HS-27A (cell line): ENCODE results near the gene TMED8.
A peak's percentile ranks its signal among the peaks of the same experiment; 100 is the strongest.
"Not testable (repeated sequence)": the region's sequence is repeated elsewhere in the genome, so short reads cannot be mapped to it uniquely, and the experiment has no call there.

Source experiments
- DNase-seq: peaks from one replicate; pipeline ENCODE4 v3.0.0-alpha.2; 2012; ENCODE audit warnings: low read depth, missing footprints

The TMED8 gene

GRCh38 chr14:77376771-77377501 is at the start of gene TMED8, which contains the start of gene SAMD15:
Gene TMED8, minus strand, starts transcription at chr14:77377094. Its CDS starts 41 bp downstream, at chr14:77377053.
Gene SAMD15, plus strand, starts transcription at chr14:77377379. Its CDS starts 40 bp downstream, at chr14:77377419.
- peak; percentile 66 for DNase-seq

- DNase-seq, result no peak
These were observed 49.5 kb upstream of the TMED8 start for GRCh38 chr14:77426396-77426795.

GRCh38 chr14:77424862-77425261 is 48.0 kb upstream of the TMED8 start:
- DNase-seq, result no peak

- no peak for DNase-seq
These were observed 46.5 kb upstream of the TMED8 start, which contains the start of gene NOXRED1 for GRCh38 chr14:77423423-77423822. Gene NOXRED1, minus strand, starts transcription at chr14:77423523. Its CDS starts 634 bp downstream, at chr14:77422889.

- no peak for DNase-seq
These were observed 44.3 kb upstream of the TMED8 start for GRCh38 chr14:77421201-77421600.

- DNase-seq, result no peak
These were observed 39.9 kb upstream of the TMED8 start for GRCh38 chr14:77416836-77417235.

DNA sequence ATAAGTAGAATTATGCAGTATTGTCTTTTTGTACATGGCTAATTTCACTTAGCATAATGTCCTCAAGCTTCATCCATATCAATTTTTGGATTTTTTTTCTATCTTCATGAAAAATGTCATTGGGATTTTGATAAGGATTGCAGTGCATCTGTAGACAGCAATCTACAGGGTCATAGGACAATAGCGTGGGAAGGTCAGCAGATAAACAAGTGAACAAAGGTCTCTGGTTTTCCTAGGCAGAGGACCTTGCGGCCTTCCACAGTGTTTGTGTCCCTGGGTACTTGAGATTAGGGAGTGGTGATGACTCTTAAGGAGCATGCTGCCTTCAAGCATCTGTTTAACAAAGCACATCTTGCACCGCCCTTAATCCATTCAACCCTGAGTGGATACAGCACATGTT is 39.2 kb upstream of the TMED8 start:
- DNase-seq, result not testable (repeated sequence)

DNA sequence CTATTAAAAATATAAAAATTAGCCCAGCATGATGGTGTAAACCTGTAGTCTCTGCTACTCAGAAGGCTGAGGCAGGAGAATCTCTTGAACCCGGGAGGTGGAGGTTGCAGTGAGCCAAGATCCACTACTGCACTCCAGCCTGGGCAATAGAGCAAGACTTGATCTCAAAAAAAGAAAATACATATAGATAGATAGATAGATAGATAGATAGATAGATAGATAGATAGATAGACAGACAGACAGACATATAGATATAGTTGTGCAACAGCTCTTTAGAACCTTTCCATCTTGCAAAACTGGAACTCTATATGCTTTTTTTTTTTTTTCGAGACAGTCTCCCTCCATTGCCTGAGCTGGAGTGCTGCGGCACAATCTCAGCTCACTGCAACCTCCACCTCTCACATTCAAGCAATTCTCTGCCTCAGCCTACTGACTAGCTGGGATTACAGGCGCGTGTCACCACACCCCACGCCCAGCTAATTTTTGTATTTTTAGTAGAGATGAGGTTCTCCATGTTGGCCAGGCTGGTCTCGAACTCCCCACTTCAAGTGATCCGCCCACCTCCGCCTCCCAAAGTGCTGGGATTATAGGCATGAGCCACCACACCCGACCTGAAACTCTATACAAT is 38.6 kb upstream of the TMED8 start:
- DNase-seq, result not testable (repeated sequence)

GRCh38 chr14:77409131-77409533 is 32.2 kb upstream of the TMED8 start:
- DNase-seq, result no peak

GRCh38 chr14:77407158-77407557 is 30.3 kb upstream of the TMED8 start:
- no peak for DNase-seq

DNA sequence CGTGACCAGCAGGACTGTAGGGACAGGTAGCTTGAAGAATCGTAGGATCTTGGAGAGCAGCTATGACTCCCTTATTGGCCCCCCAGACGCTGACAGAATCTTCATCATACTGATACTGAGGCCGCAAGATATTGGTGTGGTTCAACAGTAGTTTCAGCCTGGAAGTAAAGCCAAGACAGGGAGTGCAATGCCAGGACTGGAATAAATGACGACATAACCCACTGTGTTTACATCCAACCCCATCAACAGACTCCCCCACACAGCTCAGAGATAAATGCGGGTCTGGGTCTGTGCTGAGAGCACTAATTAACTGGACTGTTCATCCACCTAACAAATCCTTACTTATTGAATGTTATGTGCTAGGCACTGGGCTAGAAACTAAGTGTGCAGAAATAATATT is 29.8 kb upstream of the TMED8 start:
- DNase-seq, result no peak

DNA sequence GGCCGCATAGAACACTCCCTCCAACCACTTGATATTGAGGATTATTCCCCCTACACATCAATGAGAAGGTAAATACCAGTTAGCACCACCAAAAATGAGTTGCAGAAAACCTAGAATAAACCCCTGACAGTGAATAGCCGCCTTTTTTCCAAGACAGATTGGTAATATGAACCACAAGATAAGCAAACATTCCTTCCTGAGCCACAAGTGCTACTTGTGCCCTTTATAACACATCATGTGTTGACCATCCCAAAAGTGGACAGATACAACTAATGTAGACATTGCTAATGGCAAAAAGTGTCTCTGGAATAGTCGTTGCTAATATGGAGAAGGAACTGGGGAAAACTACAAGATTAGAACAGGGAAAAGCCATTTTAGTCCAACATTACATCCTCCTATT is 29.2 kb upstream of the TMED8 start:
- no peak for DNase-seq

DNA sequence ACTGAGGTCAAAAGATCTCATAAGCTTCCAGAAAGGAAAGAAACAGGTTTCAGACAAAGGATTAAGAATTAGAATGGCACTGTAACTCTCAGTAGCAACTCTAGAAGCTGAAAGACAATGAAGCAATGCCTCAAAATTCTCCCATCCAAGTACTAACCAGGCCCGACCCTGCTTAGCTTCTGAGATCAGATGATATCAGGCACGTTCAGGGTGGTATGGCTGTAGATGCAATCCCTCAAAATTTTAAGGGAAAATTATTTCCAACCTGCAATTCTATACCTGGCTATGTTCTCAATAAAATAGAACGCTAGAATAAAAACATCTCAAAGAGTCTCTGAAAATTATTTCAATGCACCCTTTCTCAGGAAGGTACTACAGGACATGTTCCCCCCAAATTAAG is 26.9 kb upstream of the TMED8 start:
- DNase-seq, result no peak

DNA sequence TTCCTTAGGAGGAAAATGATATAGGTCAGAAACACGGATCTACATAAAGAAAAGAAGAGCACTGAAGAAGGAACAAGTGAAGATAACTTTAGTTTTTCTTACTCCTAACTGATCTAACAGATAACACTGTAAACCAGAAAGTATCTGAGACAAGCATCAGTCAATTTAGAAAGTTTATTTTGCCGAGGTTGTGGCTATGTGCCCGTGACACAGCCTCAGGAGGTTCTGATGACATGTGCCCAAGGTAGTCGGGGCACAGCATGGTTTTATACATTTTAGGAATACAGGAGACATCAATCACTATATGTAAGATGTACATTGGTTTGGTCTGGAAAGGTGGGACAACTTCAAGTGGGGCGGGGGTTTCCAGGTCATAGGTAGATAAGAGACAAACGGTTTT is 23.3 kb upstream of the TMED8 start:
- no peak for DNase-seq

DNA sequence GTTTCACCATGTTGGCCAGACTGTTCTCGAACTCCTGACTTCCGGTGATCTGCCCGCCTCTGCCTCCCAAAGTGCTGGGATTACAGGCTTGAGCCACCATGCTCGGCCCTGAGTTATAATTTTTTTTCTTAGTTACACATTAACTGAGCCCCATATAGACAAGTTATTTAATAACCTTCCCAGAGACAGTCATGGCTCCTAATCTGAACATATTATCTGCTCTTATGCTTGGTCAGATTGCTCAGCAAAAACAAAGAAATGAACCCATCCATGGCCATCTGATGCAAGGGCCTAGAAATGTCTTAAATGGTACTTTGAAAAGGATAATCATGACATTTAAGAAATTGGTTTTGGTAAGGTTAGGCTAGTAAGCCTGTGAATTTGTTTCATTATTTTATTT is 13.3 kb upstream of the TMED8 start:
- DNase-seq, result no peak

DNA sequence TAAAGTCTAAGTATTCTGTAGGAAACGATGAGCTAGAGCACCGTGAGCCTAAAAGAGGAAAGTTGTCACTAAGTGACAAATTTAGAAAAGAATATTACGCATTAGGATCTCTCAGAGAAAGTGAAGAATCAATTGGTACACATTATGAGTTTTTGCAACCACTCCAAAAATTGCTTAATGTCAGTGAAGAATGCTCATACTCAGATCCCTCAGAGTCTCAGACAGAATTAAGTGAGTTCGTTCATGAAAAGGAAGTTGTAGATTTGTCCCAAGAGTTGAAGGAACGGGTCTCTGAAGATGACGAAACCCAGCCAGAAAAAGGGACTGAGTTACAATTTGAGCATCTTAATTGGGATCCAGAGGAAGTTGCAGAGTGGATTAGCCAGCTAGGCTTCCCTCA is 1.8 kb upstream of the TMED8 start:
- no peak for DNase-seq

- DNase-seq, result no peak
These were observed 579 bp upstream of the TMED8 start for GRCh38 chr14:77377502-77377844.

DNA sequence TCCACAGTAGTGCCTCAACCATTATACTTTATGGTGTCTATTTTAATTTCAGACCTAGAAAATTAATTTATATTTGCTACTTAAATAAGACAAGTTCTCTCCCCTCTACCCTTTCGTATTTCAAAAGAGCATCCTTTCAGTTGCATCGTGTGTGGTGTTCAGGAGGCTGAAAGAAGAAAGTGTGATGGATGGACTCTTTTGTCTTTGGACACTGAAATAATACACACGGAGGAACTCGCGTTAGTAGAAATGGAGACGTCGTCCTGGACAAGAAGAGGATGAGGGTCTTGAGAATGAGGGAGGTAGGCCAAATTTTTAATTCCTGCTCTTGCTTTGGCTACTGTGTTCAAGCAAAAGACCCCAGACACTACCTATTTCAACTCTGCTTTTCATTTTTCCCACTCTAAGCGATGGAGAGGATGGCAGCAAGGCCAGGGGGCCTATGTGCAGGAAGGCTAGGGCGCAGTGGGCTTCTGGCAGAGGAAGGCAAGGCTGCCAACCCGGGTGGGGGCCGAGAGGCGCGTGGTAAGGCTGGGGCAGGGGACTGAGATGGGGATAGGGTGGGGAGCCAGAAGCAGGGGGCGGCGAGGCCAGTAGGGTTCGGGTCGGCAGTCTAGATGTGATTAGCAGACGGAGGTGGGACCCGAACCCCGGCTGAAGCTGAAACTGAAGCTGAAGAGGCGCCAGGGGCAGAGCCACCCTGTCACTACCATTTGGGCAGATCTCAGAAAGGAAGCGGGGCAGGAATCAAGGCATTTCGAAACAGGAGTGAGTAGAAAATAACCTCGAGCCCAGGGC is 722 bp downstream of the TMED8 start:
- no peak for DNase-seq

DNA sequence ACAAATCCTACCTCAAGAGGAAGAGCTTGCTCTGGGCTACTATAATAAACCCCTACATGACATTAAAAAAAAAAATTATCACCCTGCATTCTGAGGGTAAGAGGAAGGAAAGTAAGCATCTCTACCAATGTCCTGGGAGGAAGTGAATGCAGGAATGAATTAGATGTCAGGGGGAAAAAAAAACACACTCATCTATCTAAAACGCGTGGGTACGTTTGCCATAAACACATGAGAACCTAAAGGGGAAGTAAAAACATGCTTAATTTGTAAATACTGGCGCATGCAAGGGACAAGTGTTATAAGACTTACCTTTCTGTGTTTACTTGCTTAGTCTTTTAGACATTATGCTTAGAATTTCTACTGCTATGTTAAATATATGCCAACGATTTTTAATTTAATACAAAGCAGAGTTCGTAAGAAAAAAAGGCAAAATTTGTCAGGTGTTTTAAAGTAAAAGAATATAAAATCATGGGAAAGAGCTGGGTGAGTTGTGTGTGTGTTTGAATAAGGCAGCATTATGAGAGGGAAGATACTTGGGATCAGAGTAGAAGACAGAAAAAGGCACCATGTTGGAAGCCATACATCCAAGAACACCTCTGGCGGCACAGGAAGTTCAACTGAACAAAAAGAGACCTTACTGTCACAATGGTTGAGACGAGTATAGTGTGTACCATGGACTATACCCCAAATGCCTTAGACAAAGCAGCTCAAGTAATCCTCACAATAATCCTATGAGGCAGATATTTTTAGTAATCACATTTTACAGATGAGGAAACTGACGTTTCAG is 1.5 kb downstream of the TMED8 start:
- DNase-seq, result no peak

DNA sequence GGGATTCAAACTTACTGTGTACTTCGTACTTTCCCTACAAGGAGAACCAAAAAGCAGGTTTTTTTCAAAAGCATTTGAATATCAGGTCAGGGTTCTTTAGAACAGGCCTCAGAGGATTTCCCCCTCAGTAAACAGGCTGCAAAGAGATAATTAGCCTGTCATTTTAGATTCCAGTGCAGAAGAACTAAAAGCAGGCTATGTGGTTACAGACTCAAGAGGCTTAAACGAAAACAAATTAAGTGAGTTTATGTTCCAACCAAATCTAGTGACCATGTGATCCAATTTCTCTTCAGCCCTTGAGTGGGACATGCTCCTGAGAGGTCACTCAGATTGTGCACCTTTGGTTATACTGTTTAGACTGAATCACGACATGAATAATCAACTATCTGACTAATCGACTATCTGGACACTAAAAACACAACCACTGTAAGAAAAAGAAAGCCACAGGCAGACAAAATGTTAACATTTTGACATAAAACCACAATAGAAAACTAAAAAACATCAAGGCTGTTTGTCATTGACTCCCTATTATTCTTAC is 4.5 kb downstream of the TMED8 start:
- no peak for DNase-seq

- DNase-seq, result no peak
These were observed 7.6 kb downstream of the TMED8 start for GRCh38 chr14:77369285-77369684.

DNA sequence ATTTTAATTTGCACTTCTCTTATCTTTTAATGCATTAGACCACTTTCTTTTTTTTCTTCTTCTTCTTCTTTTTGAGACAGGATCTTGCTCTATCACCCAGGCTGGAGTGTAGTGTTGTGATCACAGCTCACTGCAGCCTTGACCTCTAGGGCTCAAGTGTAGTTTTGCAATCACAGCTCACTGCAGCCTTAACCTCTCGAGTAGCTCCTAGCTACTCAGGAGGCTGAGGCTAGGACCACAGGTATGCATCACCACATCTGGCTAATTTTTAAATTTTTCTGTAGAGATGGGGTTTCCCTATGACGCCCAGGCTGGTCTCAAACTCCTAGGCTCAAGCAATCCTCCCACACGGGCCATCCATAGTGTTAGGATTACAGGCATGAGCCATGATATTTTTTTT is 12.7 kb downstream of the TMED8 start:
- DNase-seq, result no peak
